Neural cell (in vitro differentiated cells): ENCODE measurements around the gene CEP126. TPM values are rescaled to one million over a fixed set of nuclear protein-coding genes. Genes with fewer than 3 reads are reported as not detected.

ENCODE experiments used
- H2AFZ ChIP-seq: fragments of 200-600, 300-800 bp; sonication (generic), shearing (Covaris generic); 2 replicates; pipeline ENCODE4 v1.6.0; 2014; ENCODE audit warnings: low read depth, mild to moderate bottlenecking, antibody characterized with exemption, low read length, moderate library complexity
- H3F3A ChIP-seq: fragments of 200-600 bp; shearing (Covaris generic); 2 replicates; pipeline ENCODE4 v1.6.1; 2016; ENCODE audit warnings: mild to moderate bottlenecking, moderate library complexity, mixed read lengths, antibody characterized with exemption, low read length; ENCODE audit not compliant: insufficient read depth, poor library complexity, severe bottlenecking
- H3K27ac ChIP-seq: fragments of 200-600, 300-800 bp; sonication (generic), shearing (Covaris generic); 2 replicates; pipeline ENCODE4 v1.5.1; 2014; ENCODE audit warnings: mild to moderate bottlenecking, low read length, moderate library complexity
- H3K27me3 ChIP-seq: fragments of 300-800, 200-600 bp; sonication (generic), shearing (Covaris generic); 2 replicates; pipeline ENCODE4 v1.6.0; 2014; ENCODE audit warnings: mild to moderate bottlenecking, low read depth, low read length, moderate library complexity; ENCODE audit not compliant: insufficient read depth
- H3K36me3 ChIP-seq: fragments of 300-800, 200-600 bp; sonication (generic), shearing (Covaris generic); 2 replicates; pipeline ENCODE4 v1.5.1; 2014; ENCODE audit warnings: mild to moderate bottlenecking, antibody characterized with exemption, low read length, moderate library complexity; ENCODE audit not compliant: insufficient read depth
- H3K4me2 ChIP-seq: fragments of 300-800, 200-600 bp; sonication (generic), shearing (Covaris generic); 2 replicates; pipeline ENCODE4 v1.6.0; 2014; ENCODE audit warnings: mild to moderate bottlenecking, low read length
- H3K4me3 ChIP-seq: fragments of 300-800, 200-600 bp; sonication (generic), shearing (Covaris generic); 2 replicates; pipeline ENCODE4 v1.5.1; 2014; ENCODE audit warnings: mild to moderate bottlenecking, low read length, moderate library complexity
- H3K79me2 ChIP-seq: fragments of 200-600 bp; shearing (Covaris generic); replicated peaks from 2 replicates; pipeline ENCODE4 v1.6.0; 2014; ENCODE audit warnings: mild to moderate bottlenecking, low read length, moderate library complexity; ENCODE audit not compliant: insufficient read depth
- H3K9ac ChIP-seq: fragments of 300-800, 200-600 bp; sonication (generic), shearing (Covaris generic); 2 replicates; pipeline ENCODE4 v1.6.1; 2016; ENCODE audit warnings: mild to moderate bottlenecking, low read length, mixed read lengths
- H3K9me2 ChIP-seq: fragments of 200-600 bp; shearing (Covaris generic); 2 replicates; pipeline ENCODE4 v1.6.1; 2016; ENCODE audit warnings: mild to moderate bottlenecking, low read length, mixed read lengths; ENCODE audit not compliant: insufficient read depth
- H3K9me3 ChIP-seq: fragments of 200-600, 300-800 bp; sonication (generic), shearing (Covaris generic); 2 replicates; pipeline ENCODE4 v1.6.1; 2016; ENCODE audit warnings: mild to moderate bottlenecking, mixed run types, low read length, moderate library complexity, mixed read lengths
- H4K20me1 ChIP-seq: fragments of 200-600 bp; shearing (Covaris generic); 2 replicates; pipeline ENCODE4 v1.6.1; 2016; ENCODE audit warnings: mild to moderate bottlenecking, mixed run types; ENCODE audit not compliant: insufficient read depth
- EP300 ChIP-seq: fragments of 450-650 bp; conservative IDR thresholded peaks from 2 replicates; pipeline ENCODE4 v1.6.1; 2014; ENCODE audit warnings: antibody characterized with exemption, mild to moderate bottlenecking, moderate library complexity; ENCODE audit not compliant: poor library complexity, severe bottlenecking
- EZH2 ChIP-seq: fragments of 200-600, 300-800 bp; shearing (Covaris generic), sonication (generic); IDR thresholded peaks from 2 replicates; pipeline ENCODE4 v1.6.1; 2014; ENCODE audit warnings: antibody characterized with exemption, low read length, borderline replicate concordance, mild to moderate bottlenecking; ENCODE audit not compliant: insufficient read depth, poor library complexity, severe bottlenecking
- MXI1 ChIP-seq: fragments of 450-650 bp; conservative IDR thresholded peaks from 2 replicates; pipeline ENCODE4 v1.6.1; 2014; ENCODE audit warnings: antibody characterized with exemption, mild to moderate bottlenecking; ENCODE audit not compliant: poor library complexity, severe bottlenecking
- POLR2AphosphoS5 ChIP-seq: IDR thresholded peaks from 2 replicates; pipeline ENCODE4 v1.6.1; 2012
- RAD21 ChIP-seq: fragments of 450-650 bp; conservative IDR thresholded peaks from 2 replicates; pipeline ENCODE4 v1.6.1; 2014; ENCODE audit warnings: antibody characterized with exemption, mild to moderate bottlenecking, moderate library complexity
- SMC3 ChIP-seq: fragments of 450-650 bp; conservative IDR thresholded peaks from 2 replicates; pipeline ENCODE4 v1.6.1; 2014; ENCODE audit warnings: antibody characterized with exemption, mild to moderate bottlenecking, moderate library complexity; ENCODE audit not compliant: poor library complexity
- TAF1 ChIP-seq: IDR thresholded peaks from 2 replicates; pipeline ENCODE4 v1.6.1; 2012; ENCODE audit warnings: low read depth
- polyA plus RNA-seq: library from polyadenylated mRNA; depleted of rRNA; stranded (reverse); fragments of >200 nt; gene quantifications from 2 replicates; pipeline ENCODE4 v1.2.3, GENCODE V29; 2014
- TF ChIP-seq, protein P1 (sequence below): fragments of 450-650 bp; IDR thresholded peaks from 2 replicates; pipeline ENCODE4 v1.5.1; 2014; ENCODE audit warnings: antibody characterized with exemption, mild to moderate bottlenecking, moderate library complexity; ENCODE audit not compliant: poor library complexity, severe bottlenecking
- TF ChIP-seq, protein P2 (sequence below): IDR thresholded peaks from 2 replicates; pipeline ENCODE4 v1.6.1; 2012; ENCODE audit warnings: borderline replicate concordance

CEP126 gene
- polyA plus RNA-seq, 1 donor from 2014 or later, result 1.8 TPM

DNA sequence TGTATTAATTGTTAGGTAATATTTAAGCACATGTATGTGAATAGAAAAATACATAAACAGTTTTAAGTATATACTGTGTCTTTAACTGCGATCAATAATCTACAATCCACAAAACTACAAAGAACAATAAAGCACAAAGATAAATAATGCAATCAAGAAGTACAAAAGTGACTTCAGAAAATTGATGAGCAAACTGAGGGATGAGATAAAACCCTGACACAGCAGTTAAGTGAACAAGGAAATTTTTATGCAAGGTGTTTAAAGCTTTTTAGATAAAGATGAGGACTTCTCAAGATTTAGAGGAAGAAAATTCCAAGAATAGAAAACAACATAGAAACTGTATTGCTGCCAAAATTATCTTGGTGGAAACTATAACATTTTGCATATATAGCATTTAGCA is 60.0 kb downstream of the CEP126 start:
- Histone ChIP-seq H3K9me2 (no peaks in the 10 kb centered on the region), H3K4me3 (no peak overlapping the region), H4K20me1 (no peaks in the 10 kb centered on the region), H3K4me2 (no peak overlapping the region), H3F3A (no peaks in the 10 kb centered on the region), H2AFZ (no peak overlapping the region), H3K9me3 (no peaks in the 10 kb centered on the region), H3K27me3 (no peaks in the 10 kb centered on the region), H3K36me3 (no peaks in the 10 kb centered on the region), H3K79me2 (no peaks in the 10 kb centered on the region), H3K27ac (no peak overlapping the region), H3K9ac (no peak overlapping the region)
- no peak for TF ChIP-seq MXI1
- no peak for TF ChIP-seq SMC3
- no peak for TF ChIP-seq POLR2AphosphoS5
- no peak for TF ChIP-seq RAD21
- TF ChIP-seq, protein P1, sequence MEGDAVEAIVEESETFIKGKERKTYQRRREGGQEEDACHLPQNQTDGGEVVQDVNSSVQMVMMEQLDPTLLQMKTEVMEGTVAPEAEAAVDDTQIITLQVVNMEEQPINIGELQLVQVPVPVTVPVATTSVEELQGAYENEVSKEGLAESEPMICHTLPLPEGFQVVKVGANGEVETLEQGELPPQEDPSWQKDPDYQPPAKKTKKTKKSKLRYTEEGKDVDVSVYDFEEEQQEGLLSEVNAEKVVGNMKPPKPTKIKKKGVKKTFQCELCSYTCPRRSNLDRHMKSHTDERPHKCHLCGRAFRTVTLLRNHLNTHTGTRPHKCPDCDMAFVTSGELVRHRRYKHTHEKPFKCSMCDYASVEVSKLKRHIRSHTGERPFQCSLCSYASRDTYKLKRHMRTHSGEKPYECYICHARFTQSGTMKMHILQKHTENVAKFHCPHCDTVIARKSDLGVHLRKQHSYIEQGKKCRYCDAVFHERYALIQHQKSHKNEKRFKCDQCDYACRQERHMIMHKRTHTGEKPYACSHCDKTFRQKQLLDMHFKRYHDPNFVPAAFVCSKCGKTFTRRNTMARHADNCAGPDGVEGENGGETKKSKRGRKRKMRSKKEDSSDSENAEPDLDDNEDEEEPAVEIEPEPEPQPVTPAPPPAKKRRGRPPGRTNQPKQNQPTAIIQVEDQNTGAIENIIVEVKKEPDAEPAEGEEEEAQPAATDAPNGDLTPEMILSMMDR, result no peak
- TF ChIP-seq, protein P2, sequence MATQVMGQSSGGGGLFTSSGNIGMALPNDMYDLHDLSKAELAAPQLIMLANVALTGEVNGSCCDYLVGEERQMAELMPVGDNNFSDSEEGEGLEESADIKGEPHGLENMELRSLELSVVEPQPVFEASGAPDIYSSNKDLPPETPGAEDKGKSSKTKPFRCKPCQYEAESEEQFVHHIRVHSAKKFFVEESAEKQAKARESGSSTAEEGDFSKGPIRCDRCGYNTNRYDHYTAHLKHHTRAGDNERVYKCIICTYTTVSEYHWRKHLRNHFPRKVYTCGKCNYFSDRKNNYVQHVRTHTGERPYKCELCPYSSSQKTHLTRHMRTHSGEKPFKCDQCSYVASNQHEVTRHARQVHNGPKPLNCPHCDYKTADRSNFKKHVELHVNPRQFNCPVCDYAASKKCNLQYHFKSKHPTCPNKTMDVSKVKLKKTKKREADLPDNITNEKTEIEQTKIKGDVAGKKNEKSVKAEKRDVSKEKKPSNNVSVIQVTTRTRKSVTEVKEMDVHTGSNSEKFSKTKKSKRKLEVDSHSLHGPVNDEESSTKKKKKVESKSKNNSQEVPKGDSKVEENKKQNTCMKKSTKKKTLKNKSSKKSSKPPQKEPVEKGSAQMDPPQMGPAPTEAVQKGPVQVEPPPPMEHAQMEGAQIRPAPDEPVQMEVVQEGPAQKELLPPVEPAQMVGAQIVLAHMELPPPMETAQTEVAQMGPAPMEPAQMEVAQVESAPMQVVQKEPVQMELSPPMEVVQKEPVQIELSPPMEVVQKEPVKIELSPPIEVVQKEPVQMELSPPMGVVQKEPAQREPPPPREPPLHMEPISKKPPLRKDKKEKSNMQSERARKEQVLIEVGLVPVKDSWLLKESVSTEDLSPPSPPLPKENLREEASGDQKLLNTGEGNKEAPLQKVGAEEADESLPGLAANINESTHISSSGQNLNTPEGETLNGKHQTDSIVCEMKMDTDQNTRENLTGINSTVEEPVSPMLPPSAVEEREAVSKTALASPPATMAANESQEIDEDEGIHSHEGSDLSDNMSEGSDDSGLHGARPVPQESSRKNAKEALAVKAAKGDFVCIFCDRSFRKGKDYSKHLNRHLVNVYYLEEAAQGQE, result no peak
- no peak for TF ChIP-seq TAF1
- no peak for TF ChIP-seq EZH2
- TF ChIP-seq EP300, result no peak

DNA sequence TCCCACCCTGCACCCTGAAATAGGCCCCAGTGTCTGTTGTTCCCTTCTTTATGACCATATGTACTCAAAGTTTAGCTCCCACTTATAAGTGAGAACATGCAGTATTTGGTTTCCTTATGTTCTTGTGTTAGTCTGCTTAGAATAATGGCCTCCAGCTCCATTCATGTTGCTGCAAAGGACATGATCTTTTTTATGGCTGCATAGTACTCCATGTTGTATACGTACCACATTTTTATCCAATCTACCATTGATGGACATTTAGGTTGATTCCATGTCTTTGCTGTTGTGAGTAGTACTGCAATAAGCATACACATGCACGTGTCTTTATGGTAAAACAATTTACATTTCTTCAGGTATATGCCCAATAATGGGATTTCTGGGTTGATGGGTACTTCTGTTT is 60.9 kb downstream of the CEP126 start:
- H3F3A ChIP-seq, result no peaks in the 10 kb centered on the region
- no peak overlapping the region for H3K4me2 ChIP-seq
- H3K27ac ChIP-seq, result no peak overlapping the region
- no peaks in the 10 kb centered on the region for H3K36me3 ChIP-seq
- H3K9me3 ChIP-seq, result no peaks in the 10 kb centered on the region
- H3K4me3 ChIP-seq, result no peak overlapping the region
- no peaks in the 10 kb centered on the region for H3K27me3 ChIP-seq
- no peak overlapping the region for H2AFZ ChIP-seq
- H3K9ac ChIP-seq, result no peak overlapping the region
- TF ChIP-seq EZH2, result no peak
- TF ChIP-seq, protein P2, result no peak
- TF ChIP-seq, protein P1, result no peak
- TF ChIP-seq RAD21, result no peak
- TF ChIP-seq POLR2AphosphoS5, result no peak
- TF ChIP-seq MXI1, result no peak
- no peak for TF ChIP-seq SMC3
- TF ChIP-seq TAF1, result no peak
- TF ChIP-seq EP300, result no peak
- H3K79me2 ChIP-seq, result no peaks in the 10 kb centered on the region
- no peaks in the 10 kb centered on the region for H4K20me1 ChIP-seq
- no peaks in the 10 kb centered on the region for H3K9me2 ChIP-seq
